ENCODE results near the gene EVL. TPM values are rescaled to one million over a fixed set of nuclear protein-coding genes. Genes with fewer than 3 reads are reported as not detected.

Gene EVL
- total and polyA plus RNA-seq, 2 of the 8 experiments (the other 6 are each of a cell fraction or from before 2014, with no cell fraction given) = 30.7 to 64.6 TPM

GRCh38 chr14:100047600-100047999 is 17.6 kb upstream of the EVL start:
- no peak overlapping the region for H3K4ac ChIP-seq (replicated peaks; ENCODE audit: insufficient read length, low read depth, low read length)
- no peak overlapping the region for H3K27ac ChIP-seq (ENCODE audit: low read depth, low read length)
- H2BK5ac ChIP-seq (ENCODE audit: low read depth, low read length) = no peak overlapping the region
- H2BK15ac ChIP-seq (ENCODE audit: low read length) = no peak overlapping the region
- H2AFZ ChIP-seq (ENCODE audit: low read length) = no peak overlapping the region
- no peaks in the 10 kb centered on the region for H3K23me2 ChIP-seq (ENCODE audit: low read depth, low read length)
- H4K20me1 ChIP-seq (replicated peaks in 1 of 2; ENCODE audit: control insufficient read depth in 1 of 2, insufficient read depth in 2 of 2, low read length in 2 of 2) = peaks cover 0 to 6% of the 10 kb centered on the region in 2 experiments
- no peak overlapping the region for H2BK12ac ChIP-seq (ENCODE audit: low read depth, low read length)
- no peak overlapping the region for H4K8ac ChIP-seq (ENCODE audit: extremely low read depth, insufficient read depth, low read length)
- WGBS, 2 experiments (ENCODE audit: extremely low coverage in 1 of 2, insufficient coverage in 1 of 2, insufficient read length in 1 of 2, insufficient replicate concordance in 2 of 2, low coverage in 1 of 2, low lambda C conversion rate in 2 of 2, missing lambda C conversion rate in 1 of 2) = 84% methylated on average over 4 of the region's 4 CpGs; no CpG with 5 or more reads in 1 of the 2 experiments
- no peak overlapping the region for H2AK5ac ChIP-seq (ENCODE audit: low read depth, low read length)
- no peaks in the 10 kb centered on the region for H3K27me3 ChIP-seq (replicated peaks in 1 of 4; ENCODE audit: control insufficient read depth in 3 of 4, extremely low read depth in 1 of 4, insufficient read depth in 3 of 4, low read length in 3 of 4)
- no peak overlapping the region for H4K5ac ChIP-seq (ENCODE audit: insufficient read length, low read depth, low read length)
- no peak overlapping the region for H3K9ac ChIP-seq (replicated peaks in 1 of 4; ENCODE audit: extremely low read depth in 1 of 4, low read depth in 3 of 4, low read length in 3 of 4)
- H3K56ac ChIP-seq (replicated peaks; ENCODE audit: insufficient read length, low read depth, low read length) = no peak overlapping the region
- 0 out of 4 replicates have a peak, but pooled peaks cover 0 to 3% of the 10 kb centered on the region in 2 experiments for H3K79me2 ChIP-seq (ENCODE audit: control insufficient read depth in 1 of 2, insufficient read depth in 2 of 2, low read length in 2 of 2)
- FAIRE-seq = no peak
- H3K79me1 ChIP-seq (ENCODE audit: low read depth, low read length) = no peaks in the 10 kb centered on the region
- ChIA-PET POLR2A (ENCODE audit: partially characterized antibody) (no interaction called here), CTCF (ENCODE audit: partially characterized antibody) (interaction anchor here (0.5 to 0.6 kb wide), 2 partner anchors 12 to 42 kb away, joined by 3 read pairs; no protein-coding TSS in a partner anchor)
- H3K14ac ChIP-seq (ENCODE audit: insufficient read length) = no peak overlapping the region
- no peak overlapping the region for H2BK120ac ChIP-seq (replicated peaks; ENCODE audit: low read depth, low read length)
- H4K91ac ChIP-seq (replicated peaks; ENCODE audit: insufficient read length, low read length) = no peak overlapping the region
- H3K4me1 ChIP-seq (replicated peaks in 1 of 4; ENCODE audit: control insufficient read depth in 3 of 4, insufficient read depth in 4 of 4, low read length in 3 of 4) = no peaks in the 10 kb centered on the region
- no peak for DNase-seq (ENCODE audit: low read depth in 1 of 2, low spot score in 2 of 2)
- H3K4me2 ChIP-seq (ENCODE audit: insufficient read depth in 1 of 2, low read depth in 2 of 2, low read length in 2 of 2) = no peak overlapping the region
- H3K18ac ChIP-seq (ENCODE audit: extremely low read depth, low read length) = no peak overlapping the region
- H3K36me3 ChIP-seq (ENCODE audit: control insufficient read depth in 2 of 4, insufficient read depth in 4 of 4, low read length in 3 of 4) = no peaks in the 10 kb centered on the region
- no peak overlapping the region for H2BK20ac ChIP-seq (ENCODE audit: low read length)
- H3K23ac ChIP-seq (ENCODE audit: insufficient read length) = no peak overlapping the region
- H3K4me3 ChIP-seq (ENCODE audit: extremely low read depth in 1 of 4, insufficient read depth in 2 of 4, low read depth in 3 of 4, low read length in 4 of 4) = no peak overlapping the region
- H3K9me3 ChIP-seq (ENCODE audit: insufficient read depth in 2 of 2, low read depth in 1 of 2, low read length in 1 of 2) = no peaks in the 10 kb centered on the region
- TF ChIP-seq CEBPB (IDR thresholded peaks at IDR 0.05; ENCODE audit: low read depth, low read length) (no peak), SIX5 (IDR thresholded peaks at IDR 0.05; ENCODE audit: low read depth, low read length) (no peak), SP1 (IDR thresholded peaks at IDR 0.05; ENCODE audit: low read depth, low read length) (no peak), CHD1 (IDR thresholded peaks at IDR 0.05; ENCODE audit: low read depth, low read length) (no peak), KDM5A (IDR thresholded peaks at IDR 0.05; ENCODE audit: low read length) (no peak), E2F6 (IDR thresholded peaks at IDR 0.05) (no peak)

All from H1 (cell line).